Subcutaneous adipose tissue (tissue), 4 donors: ENCODE results near the gene SLC44A4. TPM values are rescaled to one million over a fixed set of nuclear protein-coding genes. Genes with fewer than 3 reads are reported as not detected.

Experiments
- CTCF ChIP-seq: fragments of 450-650 bp; IDR thresholded peaks from one replicate; pipeline ENCODE4 v1.5.1; 2016; ENCODE audit warnings: low read depth, mild to moderate bottlenecking, control low read depth, antibody characterized with exemption, moderate library complexity
- total RNA-seq, 4 donors: library from RNA; depleted of rRNA; stranded (reverse); fragments of >200 nt; gene quantifications; one replicate each; pipeline ENCODE4 v1.1.0, GENCODE V29; 2016

The SLC44A4 gene
- total RNA-seq, 4 donors from 2014 or later: 0.51 TPM; not detected in 3

DNA sequence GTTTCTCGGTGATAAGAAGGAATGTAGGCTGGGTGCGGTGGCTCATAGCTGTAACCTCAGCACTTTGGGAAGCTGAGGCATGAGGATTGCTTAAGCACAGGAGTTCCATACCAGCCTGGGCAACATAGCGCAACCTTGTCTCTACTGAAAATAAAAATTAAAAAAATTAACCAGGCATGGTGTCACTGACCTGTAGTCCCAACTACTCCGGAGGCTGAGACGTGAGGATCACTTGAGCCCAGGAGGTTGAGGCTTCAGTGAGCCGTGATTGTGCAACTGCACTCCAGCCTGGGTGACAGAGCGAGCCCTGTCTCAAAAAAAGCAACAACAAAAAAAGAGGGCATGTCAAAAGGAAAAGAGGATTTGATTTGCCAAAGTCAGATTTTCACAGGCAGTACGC is 20.1 kb downstream of the SLC44A4 start:
- no peak for TF ChIP-seq CTCF

GRCh38 chr6:31851485-31851832 is 27.3 kb downstream of the SLC44A4 start:
- TF ChIP-seq CTCF: no peak

GRCh38 chr6:31850765-31851484 is 27.9 kb downstream of the SLC44A4 start:
- TF ChIP-seq CTCF: no peak

- no peak for TF ChIP-seq CTCF
Observed at GRCh38 chr6:31847276-31847978, 31.4 kb downstream of the SLC44A4 start.

DNA sequence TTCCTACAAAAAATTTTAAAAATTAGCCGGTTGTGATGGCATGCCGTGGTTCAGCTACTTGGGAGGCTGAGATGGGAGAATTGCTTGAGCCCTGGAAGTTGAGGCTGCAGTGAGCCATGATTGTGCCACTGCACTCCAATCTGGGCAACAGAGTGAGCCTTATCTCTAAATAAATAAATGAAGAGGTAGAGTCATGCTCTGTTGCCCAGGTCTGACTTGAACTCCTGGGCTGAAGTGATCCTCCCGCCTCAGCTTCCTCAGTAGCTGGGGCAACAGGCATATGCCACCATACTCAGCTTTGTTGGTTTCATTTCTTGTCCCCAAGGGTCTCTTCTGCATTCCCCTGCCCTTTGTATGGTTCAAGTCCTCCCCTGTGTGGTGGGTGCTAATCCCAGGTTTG is 34.3 kb downstream of the SLC44A4 start:
- TF ChIP-seq CTCF: no peak

GRCh38 chr6:31842053-31842452 is 36.7 kb downstream of the SLC44A4 start:
- TF ChIP-seq CTCF: no peak

DNA sequence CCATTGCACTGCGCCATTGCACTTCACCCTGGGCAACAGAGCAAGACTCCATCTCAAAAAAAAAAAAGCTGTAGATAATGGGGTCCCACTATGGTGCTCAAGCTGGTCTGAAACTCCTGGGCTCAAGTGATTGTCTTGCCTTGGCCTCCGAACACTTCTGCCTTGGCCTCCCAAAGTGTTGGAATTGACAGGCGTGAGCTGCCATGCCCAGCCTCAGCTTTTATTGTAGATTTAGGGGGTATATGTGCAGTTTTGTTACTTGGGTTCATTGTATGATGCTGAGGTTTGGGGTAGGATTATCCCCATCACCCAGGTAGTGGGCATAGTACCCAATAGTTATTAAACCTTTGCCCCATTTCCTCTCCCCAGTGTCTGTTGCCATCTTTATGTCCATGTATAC is 39.8 kb downstream of the SLC44A4 start:
- TF ChIP-seq CTCF: no peak
